NCI-H1417 treated with DMSO at 0.1 percent for 48 hours (cell line): Measurements from ENCODE around the gene M1AP.
A peak's percentile ranks its signal among the peaks of the same experiment; 100 is the strongest.
"Not testable (repeated sequence)": the region's sequence is repeated elsewhere in the genome, so short reads cannot be mapped to it uniquely, and the experiment has no call there.

Source experiments
- DNase-seq: peaks from one replicate; lab custom pipeline; 2025; lab: John Stamatoyannopoulos, UW

M1AP gene

GRCh38 chr2:74566076-74566753, 81.9 kb downstream of the M1AP start:
- no peak for DNase-seq

- no peak for DNase-seq
Measured at GRCh38 chr2:74564222-74564621, 83.9 kb downstream of the M1AP start.

GRCh38 chr2:74562126-74562775, 85.9 kb downstream of the M1AP start:
- no peak for DNase-seq

GRCh38 chr2:74561022-74561421, 87.1 kb downstream of the M1AP start:
- DNase-seq: not testable (repeated sequence)

GRCh38 chr2:74560591-74560990, 87.5 kb downstream of the M1AP start:
- no peak for DNase-seq

GRCh38 chr2:74559912-74560311, 88.2 kb downstream of the M1AP start:
- no peak for DNase-seq

GRCh38 chr2:74558284-74559230, 89.6 kb downstream of the M1AP start:
- no peak for DNase-seq

GRCh38 chr2:74556831-74557370, 91.2 kb downstream of the M1AP start:
- DNase-seq: no peak

GRCh38 chr2:74556159-74556558, 92.0 kb downstream of the M1AP start:
- no peak for DNase-seq

GRCh38 chr2:74555610-74556103, 92.5 kb downstream of the M1AP start:
- DNase-seq: no peak

GRCh38 chr2:74554820-74555531, 93.2 kb downstream of the M1AP start:
- DNase-seq: no peak

- DNase-seq: peak; percentile 45
Measured at GRCh38 chr2:74553892-74554819, 94.0 kb downstream of the M1AP start, which contains the start of the genes DOK1 and LOXL3. Gene DOK1 (plus strand): TSS chr2:74554720. CDS start chr2:74554755, 35 bp downstream. Gene LOXL3 (minus strand): TSS chr2:74553942. CDS start chr2:74552634, 1,308 bp downstream.

GRCh38 chr2:74552914-74553811, 95.0 kb downstream of the M1AP start:
- no peak for DNase-seq

GRCh38 chr2:74551942-74552913, 95.9 kb downstream of the M1AP start:
- DNase-seq: no peak

GRCh38 chr2:74551530-74551929, 96.6 kb downstream of the M1AP start:
- DNase-seq: no peak

- no peak for DNase-seq
Measured at GRCh38 chr2:74550231-74550630, 97.9 kb downstream of the M1AP start.

- DNase-seq: no peak
Measured at GRCh38 chr2:74548900-74549826, 99.0 kb downstream of the M1AP start.
